K562 (cell line): ENCODE measurements around the gene MFAP5. TPM values are rescaled to one million over a fixed set of nuclear protein-coding genes. Genes with fewer than 3 reads are reported as not detected.

Source experiments
- ATAC-seq: fragments of 200-7000 bp; cut with Tn5 transposase; 3 replicates; pipeline ENCODE4 v1.9.1; 2020; ENCODE audit warnings: moderate library complexity
- BruUV-seq: library from RNA; stranded (reverse); fragments of 400-500 nt; replicated peaks from 2 replicates; lab custom pipeline; 2021; lab: Mats Ljungman, UMichigan
- CTCF ChIA-PET: fragments of 300-600 bp; formaldehyde crosslinking; extraction: SDS; loops from one replicate; lab custom pipeline; 2021; ENCODE audit warnings: low intra/inter-chr PET ratio; lab: Yijun Ruan, JAX
- POLR2A ChIA-PET: fragments of 300-600, 350-650 bp; sonication (Branson Sonifier 250); formaldehyde crosslinking; extraction: SDS; loops from one replicate; lab custom pipeline; 2021; ENCODE audit warnings: antibody characterized with exemption, inconsistent platforms; lab: Yijun Ruan, JAX
- DNase-seq, 4 experiments: peaks; one replicate each; pipeline versions ENCODE4 v3.0.0 to v3.0.0-alpha.2; 2011 to 2018; ENCODE audit warnings: low spot score in 3 of 4, mixed read lengths in 3 of 4; ENCODE audit errors: extremely low read depth in 1 of 4
- FAIRE-seq: peaks from 2 replicates; lab custom pipeline; 2011; peaks lifted over from hg19 to GRCh38; lab: Jason Lieb, UNC
- H2AFZ ChIP-seq: 2 replicates; pipeline ENCODE4 v1.6.0; 2011; ENCODE audit warnings: low read depth, low read length, control low read depth, inconsistent platforms
- H3K27ac ChIP-seq: fragments of 200-600 bp; 3 replicates; pipeline ENCODE4 v1.8.0; 2011; ENCODE audit warnings: low read depth, mild to moderate bottlenecking, control low read depth, inconsistent platforms, low read length, moderate library complexity, mixed read lengths; ENCODE audit errors: extremely low read depth
- H3K27me3 ChIP-seq, 2 experiments: fragments of 300-600 bp in 1 of 2; 2 replicates in 1 of 2; 3 replicates in 1 of 2; pipeline versions ENCODE4 v1.6.0 to v1.8.0; 2011; ENCODE audit warnings: inconsistent platforms in 2 of 2, low read length in 2 of 2, mild to moderate bottlenecking in 1 of 2, mixed read lengths in 1 of 2, moderate library complexity in 1 of 2; ENCODE audit not compliant: control insufficient read depth in 2 of 2, insufficient read depth in 2 of 2
- H3K36me3 ChIP-seq: fragments of 300-600 bp; 3 replicates; pipeline ENCODE4 v1.8.0; 2011; ENCODE audit warnings: mild to moderate bottlenecking, low read length, inconsistent platforms; ENCODE audit not compliant: control insufficient read depth, insufficient read depth
- H3K4me1 ChIP-seq, 2 experiments: fragments of 200-600 bp in 1 of 2; replicated peaks in 1 of 2; 2 replicates in 1 of 2; 3 replicates in 1 of 2; pipeline versions ENCODE4 v1.5.1 to v1.8.0; 2011; ENCODE audit warnings: inconsistent platforms in 2 of 2, low read length in 2 of 2, mild to moderate bottlenecking in 1 of 2, mixed read lengths in 1 of 2, moderate library complexity in 1 of 2; ENCODE audit not compliant: control insufficient read depth in 2 of 2, insufficient read depth in 2 of 2
- H3K4me2 ChIP-seq: 2 replicates; pipeline ENCODE4 v1.6.1; 2011; ENCODE audit warnings: low read length, control low read depth, inconsistent platforms, mixed read lengths; ENCODE audit not compliant: insufficient read depth
- H3K4me3 ChIP-seq: fragments of 200-600 bp; sonication (generic), shearing (Covaris generic); 2 replicates; pipeline ENCODE4 v1.5.1; 2016; ENCODE audit warnings: control low read depth, inconsistent platforms
- H3K79me2 ChIP-seq: fragments of 200-600 bp; 3 replicates; pipeline ENCODE4 v1.8.0; 2011; ENCODE audit warnings: low read length, inconsistent platforms; ENCODE audit not compliant: control insufficient read depth, insufficient read depth
- H3K9ac ChIP-seq, 2 experiments: 2 replicates each; pipeline versions ENCODE4 v1.6.0 to v1.6.1; 2011; ENCODE audit warnings: low read depth in 2 of 2, low read length in 2 of 2, control low read depth in 1 of 2, inconsistent platforms in 1 of 2, mild to moderate bottlenecking in 1 of 2, mixed read lengths in 1 of 2; ENCODE audit not compliant: insufficient read depth in 1 of 2
- H3K9me1 ChIP-seq: one replicate; pipeline ENCODE4 v1.6.0; 2011; ENCODE audit warnings: inconsistent platforms, mild to moderate bottlenecking, low read length, moderate library complexity; ENCODE audit not compliant: control insufficient read depth, insufficient read depth
- H3K9me3 ChIP-seq: replicated peaks from 2 replicates; pipeline ENCODE4 v1.5.1; 2011; ENCODE audit warnings: low read depth, low read length, inconsistent platforms; ENCODE audit not compliant: control insufficient read depth, insufficient read depth
- H4K20me1 ChIP-seq: replicated peaks from 2 replicates; pipeline ENCODE4 v1.6.1; 2011; ENCODE audit warnings: low read length, inconsistent platforms, mixed read lengths; ENCODE audit not compliant: control insufficient read depth, insufficient read depth
- C11orf30 ChIP-seq: fragments of 450-650 bp; IDR thresholded peaks from 2 replicates; pipeline ENCODE4 v1.6.1; 2016; ENCODE audit warnings: low read depth, mild to moderate bottlenecking
- GABPB2 ChIP-seq: fragments of 250-450 bp; sonication (Bioruptor Pico); conservative IDR thresholded peaks from 2 replicates; pipeline ENCODE4 v1.5.1; 2021; ENCODE audit warnings: mild to moderate bottlenecking
- MTF1 ChIP-seq: fragments of 250-450 bp; sonication (Bioruptor Pico); IDR thresholded peaks from 2 replicates; pipeline ENCODE4 v1.9.0; 2021; ENCODE audit warnings: moderate library complexity, mild to moderate bottlenecking, inconsistent platforms, borderline replicate concordance
- SAP30 ChIP-seq: fragments of 200-600 bp; sonication (generic); IDR thresholded peaks from 2 replicates; pipeline ENCODE4 v1.6.1; 2012; ENCODE audit warnings: borderline replicate concordance, low read depth, mild to moderate bottlenecking, moderate library complexity, low read length, control low read depth, inconsistent platforms; ENCODE audit not compliant: insufficient read depth, poor library complexity, severe bottlenecking
- SMARCA4 ChIP-seq: fragments of 450-650 bp; IDR thresholded peaks from 2 replicates; pipeline ENCODE4 v1.6.1; 2016
- SMARCA5 ChIP-seq: fragments of 450-650 bp; IDR thresholded peaks from 2 replicates; pipeline ENCODE4 v1.6.1; 2016
- ZC3H4 ChIP-seq: sonication (generic); formaldehyde crosslinking; IDR thresholded peaks from 2 replicates; pipeline ENCODE4 v1.9.0; 2021; ENCODE audit warnings: missing genetic modification reagents, borderline replicate concordance
- ZNF644 ChIP-seq: fragments of 200-800 bp; sonication (Bioruptor generic); IDR thresholded peaks from 2 replicates; pipeline ENCODE4 v1.6.1; 2016; ENCODE audit warnings: low read depth, missing genetic modification characterization, missing compliant biosample characterization
- WGBS: fragments of 100-300 bp; shearing (Covaris generic); methylation state at CpG from one replicate; pipeline ENCODE4 v1.1.6; 2016; ENCODE audit warnings: low coverage, mixed read lengths; ENCODE audit not compliant: insufficient coverage; ENCODE audit errors: missing lambda C conversion rate; 5-methylcytosine and 5-hydroxymethylcytosine counted together
- in situ Hi-C: fragments of 300-500 bp; cut with MboI; formaldehyde crosslinking; loops from 4 replicates; pipeline ENCODE4 v1.15.0; 2018; ENCODE audit warnings: inconsistent platforms, mixed read lengths
- intact Hi-C: fragments of 100-400 bp; cut with micrococcal nuclease; formaldehyde crosslinking; loops from 2 replicates; pipeline ENCODE4 v1.14.2; 2022
- polyA plus RNA-seq, 8 experiments: library from polyadenylated mRNA; depleted of rRNA in 4 of 8; stranded (reverse) in 5 of 8; unstranded in 3 of 8; fragments of >200 nt; fragmentation: Nextera tagmentation in 2 of 8; fragmentation: Illumina TruSeq in 1 of 8; extraction: Ambion mirVana in 2 of 8; extraction: Trizol in 1 of 8; gene quantifications; 2 replicates each; pipeline versions ENCODE4 v1.2.1 to v1.2.3, GENCODE V29; 2011 to 2014; ENCODE audit warnings: inconsistent platforms in 1 of 8, missing spikeins in 1 of 8
- total RNA-seq, 7 experiments: library from RNA; depleted of rRNA in 6 of 7; stranded (reverse); fragments of >200 nt in 6 of 7; fragmentation: Illumina TruSeq in 2 of 7; extraction: Trizol in 2 of 7; gene quantifications; 2 replicates each; pipeline versions ENCODE4 v1.2.1 to v1.2.3, GENCODE V29; 2011 to 2021; ENCODE audit warnings: low replicate concordance in 1 of 7
- TF ChIP-seq, protein P1 (sequence below): fragments of 450-650 bp; formaldehyde crosslinking; IDR thresholded peaks from 2 replicates; pipeline ENCODE4 v1.4.0; 2022; ENCODE audit warnings: missing genetic modification characterization
- TF ChIP-seq, protein P2 (sequence below): sonication (generic); formaldehyde crosslinking; IDR thresholded peaks from 2 replicates; pipeline ENCODE4 v1.8.1; 2023; ENCODE audit warnings: mild to moderate bottlenecking, missing genetic modification reagents
- TF ChIP-seq, protein P3 (sequence below): fragments of 250-450 bp; sonication (Bioruptor Pico); IDR thresholded peaks from 2 replicates; pipeline ENCODE4 v1.4.0; 2020; ENCODE audit warnings: borderline replicate concordance
- TF ChIP-seq, protein P4 (sequence below): fragments of 250-450 bp; sonication (Bioruptor Pico); IDR thresholded peaks from 2 replicates; pipeline ENCODE4 v1.5.0; 2021; ENCODE audit warnings: mild to moderate bottlenecking, borderline replicate concordance

The MFAP5 gene
- total and polyA plus RNA-seq, 9 of the 15 experiments (the other 6 are each of a cell fraction or from before 2014, with no cell fraction given): not detected

DNA sequence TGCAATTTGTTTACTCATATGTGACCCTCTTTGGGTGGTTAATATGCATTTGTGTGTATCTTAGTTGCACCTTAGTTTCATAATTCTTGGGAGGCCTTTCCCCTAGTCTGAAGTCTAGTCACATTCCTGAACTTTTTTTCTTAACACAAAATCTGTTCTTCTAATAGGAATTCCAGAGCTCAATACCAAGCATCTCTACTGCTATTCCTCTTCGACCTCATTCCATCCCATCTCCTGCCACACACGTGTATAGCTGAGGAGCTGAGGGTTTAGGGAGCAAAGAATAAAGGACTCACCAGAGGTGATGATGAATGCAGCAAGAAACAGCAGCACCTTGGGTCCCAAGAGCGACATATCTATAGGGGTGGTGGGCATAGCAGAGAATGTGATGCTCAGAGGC, 875 bp downstream of the MFAP5 start:
- Histone ChIP-seq H3K79me2 (no peaks in the 10 kb centered on the region), H3K4me2 (no peak overlapping the region), H3K4me3 (no peak overlapping the region), H3K9me3 (no peaks in the 10 kb centered on the region), H3K27me3 (peaks cover 11 to 12% of the 10 kb centered on the region in 2 experiments), H3K9ac (no peak overlapping the region), H3K27ac (no peak overlapping the region), H3K36me3 (no peaks in the 10 kb centered on the region), H4K20me1 (no peaks in the 10 kb centered on the region), H2AFZ (no peak overlapping the region), H3K4me1 (no peaks in the 10 kb centered on the region), H3K9me1 (no peaks in the 10 kb centered on the region)
- no peak for TF ChIP-seq SAP30
- TF ChIP-seq MTF1 (CRISPR knock-in tag): no peak
- no peak for TF ChIP-seq ZNF644 (tag)
- TF ChIP-seq C11orf30: no peak
- TF ChIP-seq, protein P1, sequence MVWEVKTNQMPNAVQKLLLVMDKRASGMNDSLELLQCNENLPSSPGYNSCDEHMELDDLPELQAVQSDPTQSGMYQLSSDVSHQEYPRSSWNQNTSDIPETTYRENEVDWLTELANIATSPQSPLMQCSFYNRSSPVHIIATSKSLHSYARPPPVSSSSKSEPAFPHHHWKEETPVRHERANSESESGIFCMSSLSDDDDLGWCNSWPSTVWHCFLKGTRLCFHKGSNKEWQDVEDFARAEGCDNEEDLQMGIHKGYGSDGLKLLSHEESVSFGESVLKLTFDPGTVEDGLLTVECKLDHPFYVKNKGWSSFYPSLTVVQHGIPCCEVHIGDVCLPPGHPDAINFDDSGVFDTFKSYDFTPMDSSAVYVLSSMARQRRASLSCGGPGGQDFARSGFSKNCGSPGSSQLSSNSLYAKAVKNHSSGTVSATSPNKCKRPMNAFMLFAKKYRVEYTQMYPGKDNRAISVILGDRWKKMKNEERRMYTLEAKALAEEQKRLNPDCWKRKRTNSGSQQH (CRISPR knock-in tag): no peak
- TF ChIP-seq SMARCA4: no peak
- TF ChIP-seq ZC3H4: no peak
- no peak for TF ChIP-seq GABPB2 (CRISPR knock-in tag)
- TF ChIP-seq, protein P2, sequence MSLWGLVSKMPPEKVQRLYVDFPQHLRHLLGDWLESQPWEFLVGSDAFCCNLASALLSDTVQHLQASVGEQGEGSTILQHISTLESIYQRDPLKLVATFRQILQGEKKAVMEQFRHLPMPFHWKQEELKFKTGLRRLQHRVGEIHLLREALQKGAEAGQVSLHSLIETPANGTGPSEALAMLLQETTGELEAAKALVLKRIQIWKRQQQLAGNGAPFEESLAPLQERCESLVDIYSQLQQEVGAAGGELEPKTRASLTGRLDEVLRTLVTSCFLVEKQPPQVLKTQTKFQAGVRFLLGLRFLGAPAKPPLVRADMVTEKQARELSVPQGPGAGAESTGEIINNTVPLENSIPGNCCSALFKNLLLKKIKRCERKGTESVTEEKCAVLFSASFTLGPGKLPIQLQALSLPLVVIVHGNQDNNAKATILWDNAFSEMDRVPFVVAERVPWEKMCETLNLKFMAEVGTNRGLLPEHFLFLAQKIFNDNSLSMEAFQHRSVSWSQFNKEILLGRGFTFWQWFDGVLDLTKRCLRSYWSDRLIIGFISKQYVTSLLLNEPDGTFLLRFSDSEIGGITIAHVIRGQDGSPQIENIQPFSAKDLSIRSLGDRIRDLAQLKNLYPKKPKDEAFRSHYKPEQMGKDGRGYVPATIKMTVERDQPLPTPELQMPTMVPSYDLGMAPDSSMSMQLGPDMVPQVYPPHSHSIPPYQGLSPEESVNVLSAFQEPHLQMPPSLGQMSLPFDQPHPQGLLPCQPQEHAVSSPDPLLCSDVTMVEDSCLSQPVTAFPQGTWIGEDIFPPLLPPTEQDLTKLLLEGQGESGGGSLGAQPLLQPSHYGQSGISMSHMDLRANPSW: no peak
- TF ChIP-seq, protein P3, sequence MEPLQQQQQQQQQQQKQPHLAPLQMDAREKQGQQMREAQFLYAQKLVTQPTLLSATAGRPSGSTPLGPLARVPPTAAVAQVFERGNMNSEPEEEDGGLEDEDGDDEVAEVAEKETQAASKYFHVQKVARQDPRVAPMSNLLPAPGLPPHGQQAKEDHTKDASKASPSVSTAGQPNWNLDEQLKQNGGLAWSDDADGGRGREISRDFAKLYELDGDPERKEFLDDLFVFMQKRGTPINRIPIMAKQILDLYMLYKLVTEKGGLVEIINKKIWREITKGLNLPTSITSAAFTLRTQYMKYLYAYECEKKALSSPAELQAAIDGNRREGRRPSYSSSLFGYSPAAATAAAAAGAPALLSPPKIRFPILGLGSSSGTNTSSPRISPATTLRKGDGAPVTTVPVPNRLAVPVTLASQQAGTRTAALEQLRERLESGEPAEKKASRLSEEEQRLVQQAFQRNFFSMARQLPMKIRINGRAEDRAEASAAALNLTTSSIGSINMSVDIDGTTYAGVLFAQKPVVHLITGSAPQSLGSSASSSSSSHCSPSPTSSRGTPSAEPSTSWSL (CRISPR knock-in tag): no peak
- TF ChIP-seq, protein P4, sequence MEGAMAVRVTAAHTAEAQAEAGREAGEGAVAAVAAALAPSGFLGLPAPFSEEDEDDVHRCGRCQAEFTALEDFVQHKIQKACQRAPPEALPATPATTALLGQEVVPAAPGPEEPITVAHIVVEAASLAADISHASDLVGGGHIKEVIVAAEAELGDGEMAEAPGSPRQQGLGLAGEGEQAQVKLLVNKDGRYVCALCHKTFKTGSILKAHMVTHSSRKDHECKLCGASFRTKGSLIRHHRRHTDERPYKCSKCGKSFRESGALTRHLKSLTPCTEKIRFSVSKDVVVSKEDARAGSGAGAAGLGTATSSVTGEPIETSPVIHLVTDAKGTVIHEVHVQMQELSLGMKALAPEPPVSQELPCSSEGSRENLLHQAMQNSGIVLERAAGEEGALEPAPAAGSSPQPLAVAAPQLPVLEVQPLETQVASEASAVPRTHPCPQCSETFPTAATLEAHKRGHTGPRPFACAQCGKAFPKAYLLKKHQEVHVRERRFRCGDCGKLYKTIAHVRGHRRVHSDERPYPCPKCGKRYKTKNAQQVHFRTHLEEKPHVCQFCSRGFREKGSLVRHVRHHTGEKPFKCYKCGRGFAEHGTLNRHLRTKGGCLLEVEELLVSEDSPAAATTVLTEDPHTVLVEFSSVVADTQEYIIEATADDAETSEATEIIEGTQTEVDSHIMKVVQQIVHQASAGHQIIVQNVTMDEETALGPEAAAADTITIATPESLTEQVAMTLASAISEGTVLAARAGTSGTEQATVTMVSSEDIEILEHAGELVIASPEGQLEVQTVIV: no peak
- TF ChIP-seq SMARCA5: no peak
- ATAC-seq: no peak
- POLR2A ChIA-PET: interaction anchor here (0.6 kb wide), 1 partner anchor 283 kb away, joined by 3 read pairs; no protein-coding TSS in a partner anchor
- DNase-seq: no peak
- in situ Hi-C loops (no loop called here), intact Hi-C loops (no loop called here)
- no peak for FAIRE-seq
- 0% methylated on average over 3 of the region's 3 CpGs for WGBS
- CTCF ChIA-PET: no interaction called here
- BruUV-seq: no TSS peak
